Subcutaneous preadipocyte (primary cell): ENCODE data around the gene PPP1R16B. TPM values are rescaled to one million over a fixed set of nuclear protein-coding genes. Genes with fewer than 3 reads are reported as not detected.

ENCODE experiments used
- small RNA-seq: library from RNA; depleted of rRNA; stranded (forward); fragments of <200 nt; gene quantifications from one replicate; pipeline ENCODE3, GENCODE V24; 2012
- total RNA-seq: library from RNA; depleted of rRNA; stranded (reverse); fragments of >200 nt; gene quantifications from 2 replicates; pipeline ENCODE4 v1.2.3, GENCODE V29; 2012

Gene PPP1R16B
- total RNA-seq = not detected in 2 replicates

GRCh38 chr20:38805502-38805957, at the start of gene PPP1R16B:
TSS of gene PPP1R16B (plus strand) at chr20:38805697. CDS start at chr20:38835926, 30,229 bp downstream.

GRCh38 chr20:38926142-38926933, 120.8 kb downstream of the PPP1R16B start, which contains the start of gene FAM83D:
TSS of gene FAM83D (plus strand) at chr20:38926417. CDS start at chr20:38926443, 26 bp downstream.

GRCh38 chr20:38962044-38962927, 156.8 kb downstream of the PPP1R16B start, which contains the start of gene DHX35:
TSS of gene DHX35 (plus strand) at chr20:38962344. CDS start at chr20:38962368, 24 bp downstream.

Small RNA genes lying within 50 kb of the gene (small RNA-seq; reads per million reads assigned to genes)
- 0.11 reads per million for gene AL023803.1

Other genes with a start within 250 kb of the PPP1R16B start
- gene ADIG, start 224.5 kb upstream of the PPP1R16B start, total RNA-seq = not detected in 2 replicates
- not detected in 2 replicates for gene ARHGAP40, start 203.9 kb upstream of the PPP1R16B start, total RNA-seq
- gene SLC32A1, start 81.2 kb upstream of the PPP1R16B start, total RNA-seq = not detected in 2 replicates
- 5.5 and 9.8 TPM in 2 replicates for gene ACTR5, start 57.2 kb upstream of the PPP1R16B start, total RNA-seq
- gene FAM83D, start 120.7 kb downstream of the PPP1R16B start, total RNA-seq = 15.8 and 28.7 TPM in 2 replicates
- 8.8 and 11.5 TPM in 2 replicates for gene DHX35, start 156.6 kb downstream of the PPP1R16B start, total RNA-seq